ENCODE data around the gene PFKM.

DNA sequence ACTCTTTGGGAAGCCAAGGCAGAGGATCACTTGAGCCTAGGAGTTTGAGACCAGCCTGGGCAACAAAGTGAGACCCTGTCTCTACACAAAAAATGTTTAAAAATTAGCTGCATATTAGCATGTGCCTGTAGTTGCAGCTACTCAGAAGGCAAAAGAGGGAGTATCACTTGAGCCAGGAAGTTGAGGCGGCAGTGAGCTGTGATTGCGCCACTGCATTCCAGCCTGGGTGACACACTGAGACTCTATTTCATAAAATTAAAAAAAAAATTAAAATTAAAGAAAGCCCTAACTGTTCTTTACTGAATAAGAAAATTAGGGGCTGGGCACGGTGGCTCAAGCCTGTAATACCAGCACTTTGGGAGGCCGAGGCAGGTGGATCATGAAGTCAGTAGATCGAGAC is 40.3 kb upstream of the PFKM start:
- TF ChIP-seq CTCF (IDR thresholded peaks at IDR 0.05; ENCODE audit: insufficient read depth, low read length), result no peak
- TF ChIP-seq GABPA (IDR thresholded peaks at IDR 0.05; ENCODE audit: low read depth), result no peak
- TF ChIP-seq SPI1 (IDR thresholded peaks at IDR 0.05; ENCODE audit: borderline replicate concordance, low read depth), result no peak; the same call in 1 of the 2 replicates
- no peak for TF ChIP-seq POLR2AphosphoS5 (IDR thresholded peaks at IDR 0.05; ENCODE audit: low read depth)
- TF ChIP-seq, protein P1, sequence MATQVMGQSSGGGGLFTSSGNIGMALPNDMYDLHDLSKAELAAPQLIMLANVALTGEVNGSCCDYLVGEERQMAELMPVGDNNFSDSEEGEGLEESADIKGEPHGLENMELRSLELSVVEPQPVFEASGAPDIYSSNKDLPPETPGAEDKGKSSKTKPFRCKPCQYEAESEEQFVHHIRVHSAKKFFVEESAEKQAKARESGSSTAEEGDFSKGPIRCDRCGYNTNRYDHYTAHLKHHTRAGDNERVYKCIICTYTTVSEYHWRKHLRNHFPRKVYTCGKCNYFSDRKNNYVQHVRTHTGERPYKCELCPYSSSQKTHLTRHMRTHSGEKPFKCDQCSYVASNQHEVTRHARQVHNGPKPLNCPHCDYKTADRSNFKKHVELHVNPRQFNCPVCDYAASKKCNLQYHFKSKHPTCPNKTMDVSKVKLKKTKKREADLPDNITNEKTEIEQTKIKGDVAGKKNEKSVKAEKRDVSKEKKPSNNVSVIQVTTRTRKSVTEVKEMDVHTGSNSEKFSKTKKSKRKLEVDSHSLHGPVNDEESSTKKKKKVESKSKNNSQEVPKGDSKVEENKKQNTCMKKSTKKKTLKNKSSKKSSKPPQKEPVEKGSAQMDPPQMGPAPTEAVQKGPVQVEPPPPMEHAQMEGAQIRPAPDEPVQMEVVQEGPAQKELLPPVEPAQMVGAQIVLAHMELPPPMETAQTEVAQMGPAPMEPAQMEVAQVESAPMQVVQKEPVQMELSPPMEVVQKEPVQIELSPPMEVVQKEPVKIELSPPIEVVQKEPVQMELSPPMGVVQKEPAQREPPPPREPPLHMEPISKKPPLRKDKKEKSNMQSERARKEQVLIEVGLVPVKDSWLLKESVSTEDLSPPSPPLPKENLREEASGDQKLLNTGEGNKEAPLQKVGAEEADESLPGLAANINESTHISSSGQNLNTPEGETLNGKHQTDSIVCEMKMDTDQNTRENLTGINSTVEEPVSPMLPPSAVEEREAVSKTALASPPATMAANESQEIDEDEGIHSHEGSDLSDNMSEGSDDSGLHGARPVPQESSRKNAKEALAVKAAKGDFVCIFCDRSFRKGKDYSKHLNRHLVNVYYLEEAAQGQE (IDR thresholded peaks at IDR 0.05; ENCODE audit: insufficient replicate concordance, low read depth), result no peak
